ENCODE data around the gene NDNF. TPM values are rescaled to one million over a fixed set of nuclear protein-coding genes. Genes with fewer than 3 reads are reported as not detected.

The NDNF gene
- total RNA-seq, 2 experiments from 2014 or later = 0.16 TPM; not detected in 1

DNA sequence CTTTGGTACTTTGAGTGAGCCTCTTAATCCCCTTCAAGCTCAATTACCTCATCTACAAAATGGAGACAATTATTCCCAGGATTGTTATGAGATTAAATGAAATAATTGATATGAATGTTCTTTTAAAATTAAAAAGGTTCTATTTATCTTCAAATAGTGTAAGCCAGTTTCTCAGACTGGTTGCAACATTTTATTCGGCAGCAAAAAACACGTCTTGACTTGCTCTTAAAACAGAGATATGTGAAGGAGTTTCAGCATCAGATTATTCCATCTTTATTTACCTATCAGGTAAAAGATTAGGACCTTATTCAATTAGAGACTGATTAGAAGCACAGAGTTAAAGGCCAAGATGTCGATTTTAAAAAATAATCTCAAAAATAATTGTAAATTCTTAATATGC, 10.5 kb downstream of the NDNF start:
- H3K27ac Mint-ChIP-seq = no peak overlapping the region
- CTCF ChIA-PET = interaction anchor here (0.7 kb wide), 1 partner anchor 432 kb away, joined by 3 read pairs; no protein-coding TSS in a partner anchor
- ATAC-seq (no peak), DNase-seq (no peak)
- H3K27me3 Mint-ChIP-seq = peaks cover 30% of the 10 kb centered on the region
- no peaks in the 10 kb centered on the region for H3K4me1 Mint-ChIP-seq
- H3K4me3 Mint-ChIP-seq = no peak overlapping the region
- H3K9me3 Mint-ChIP-seq (ENCODE audit: low read depth) = no peaks in the 10 kb centered on the region
- no peaks in the 10 kb centered on the region for H3K36me3 Mint-ChIP-seq

DNA sequence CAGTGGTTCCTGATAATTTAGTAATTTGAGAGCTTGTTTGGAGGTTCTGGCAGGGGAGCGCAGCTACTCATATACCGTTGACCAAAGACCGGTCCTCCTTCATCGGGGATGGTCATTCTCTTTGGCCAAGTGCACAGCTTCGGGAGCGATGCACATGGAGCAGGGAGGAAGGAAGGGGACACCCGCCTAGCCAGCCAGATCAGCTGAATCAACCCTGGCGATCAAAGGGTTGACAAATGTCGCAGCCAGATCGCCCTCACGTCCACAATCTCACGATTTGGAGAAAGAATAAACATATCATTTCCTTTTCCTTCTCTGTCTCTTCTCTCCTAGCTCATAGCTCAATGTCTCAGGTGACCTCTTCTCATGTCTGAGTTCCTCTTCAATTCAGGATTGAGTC, 11.1 kb downstream of the NDNF start:
- Mint-ChIP-seq H3K27me3 (peaks cover 36% of the 10 kb centered on the region), H3K27ac (no peak overlapping the region), H3K9me3 (ENCODE audit: low read depth) (no peaks in the 10 kb centered on the region), H3K4me3 (no peak overlapping the region), H3K4me1 (no peaks in the 10 kb centered on the region), H3K36me3 (no peaks in the 10 kb centered on the region)
- CTCF ChIA-PET = interaction anchor here (1.2 kb wide), 1 partner anchor 247 kb away, joined by 4 read pairs; no protein-coding TSS in a partner anchor
- no peak for DNase-seq
- no peak for ATAC-seq

DNA sequence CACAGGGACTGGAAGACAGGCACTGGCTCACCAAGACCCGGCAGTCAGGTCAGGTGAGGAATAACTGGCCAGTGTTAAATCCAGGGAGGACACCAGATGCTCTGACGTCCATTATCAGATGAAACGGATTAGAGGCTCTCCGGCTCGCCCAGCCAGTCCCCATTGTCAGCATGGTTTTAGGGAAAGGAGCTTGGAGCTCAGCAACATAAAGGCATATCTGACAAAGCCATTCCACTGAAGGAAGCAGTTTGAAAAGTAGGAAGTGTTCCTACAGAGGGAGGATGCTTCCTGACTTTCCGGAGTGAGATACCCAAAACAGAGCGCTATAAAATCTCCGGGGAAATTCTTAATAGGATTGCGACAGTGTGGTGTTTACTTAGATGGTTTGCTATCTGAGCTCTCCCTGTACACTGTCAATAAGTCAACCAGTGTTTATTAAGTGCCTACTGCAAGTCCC, 14.8 kb downstream of the NDNF start:
- peaks cover 35% of the 10 kb centered on the region for H3K27me3 Mint-ChIP-seq
- CTCF ChIA-PET = no interaction called here

DNA sequence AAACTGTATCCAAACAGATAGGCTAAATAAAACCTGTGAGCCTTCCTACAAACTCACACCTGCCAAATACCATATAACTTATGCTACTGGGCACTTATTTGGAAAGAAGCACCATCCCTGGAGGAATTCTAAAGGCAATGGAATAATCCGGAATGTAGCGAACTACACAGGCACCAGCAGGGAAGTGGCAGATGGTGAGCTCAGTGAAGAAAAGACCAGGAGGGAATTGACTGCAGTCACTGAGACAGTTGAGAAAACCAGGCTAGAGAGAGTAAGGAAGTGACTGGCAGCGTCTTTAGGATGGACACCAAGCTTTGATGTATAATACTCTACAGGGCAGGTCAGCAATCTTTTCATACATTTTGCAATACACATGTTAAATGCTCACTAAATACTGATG, 16.3 kb downstream of the NDNF start:
- ATAC-seq (no peak), DNase-seq (no peak)
- CTCF ChIA-PET = no interaction called here
- H3K36me3 Mint-ChIP-seq = no peaks in the 10 kb centered on the region
- peaks cover 12% of the 10 kb centered on the region for H3K4me1 Mint-ChIP-seq
- H3K4me3 Mint-ChIP-seq = no peak overlapping the region
- H3K9me3 Mint-ChIP-seq (ENCODE audit: low read depth) = no peaks in the 10 kb centered on the region
- H3K27me3 Mint-ChIP-seq = peaks cover 38% of the 10 kb centered on the region
- H3K27ac Mint-ChIP-seq = no peak overlapping the region

More for the DNA sequence above, 14.8 kb downstream of the NDNF start:
- ATAC-seq (no peak), DNase-seq (no peak)
- Mint-ChIP-seq H3K4me1 (peaks cover 12% of the 10 kb centered on the region), H3K27ac (no peak overlapping the region), H3K9me3 (ENCODE audit: low read depth) (no peaks in the 10 kb centered on the region), H3K4me3 (no peak overlapping the region), H3K36me3 (no peaks in the 10 kb centered on the region)

DNA sequence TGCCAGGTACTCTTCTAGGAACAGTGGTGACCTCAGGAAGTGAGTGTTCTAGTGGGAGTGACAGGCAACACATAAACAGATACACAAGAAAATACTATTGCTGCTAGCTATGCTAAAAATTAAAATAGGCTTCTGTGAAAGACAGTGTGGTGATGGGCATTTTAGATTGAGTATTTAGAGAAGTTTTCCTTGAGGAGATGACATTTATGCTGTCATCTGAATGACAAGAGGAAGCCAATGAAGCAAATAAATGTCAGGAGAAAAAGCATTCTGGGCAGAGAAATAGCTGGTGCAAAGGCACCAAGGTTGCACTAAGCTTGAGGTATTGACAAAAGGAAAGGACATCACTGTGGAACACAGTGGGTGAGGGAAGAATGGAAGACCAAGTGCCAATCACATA, 18.0 kb downstream of the NDNF start:
- ATAC-seq (no peak), DNase-seq (no peak)
- CTCF ChIA-PET = interaction anchor here (1.0 kb wide), 1 partner anchor 803 kb away, joined by 3 read pairs; no protein-coding TSS in a partner anchor
- Mint-ChIP-seq H3K9me3 (ENCODE audit: low read depth) (no peaks in the 10 kb centered on the region), H3K27me3 (peaks cover 31% of the 10 kb centered on the region), H3K36me3 (no peaks in the 10 kb centered on the region), H3K27ac (no peak overlapping the region), H3K4me1 (peaks cover 12% of the 10 kb centered on the region), H3K4me3 (no peak overlapping the region)

DNA sequence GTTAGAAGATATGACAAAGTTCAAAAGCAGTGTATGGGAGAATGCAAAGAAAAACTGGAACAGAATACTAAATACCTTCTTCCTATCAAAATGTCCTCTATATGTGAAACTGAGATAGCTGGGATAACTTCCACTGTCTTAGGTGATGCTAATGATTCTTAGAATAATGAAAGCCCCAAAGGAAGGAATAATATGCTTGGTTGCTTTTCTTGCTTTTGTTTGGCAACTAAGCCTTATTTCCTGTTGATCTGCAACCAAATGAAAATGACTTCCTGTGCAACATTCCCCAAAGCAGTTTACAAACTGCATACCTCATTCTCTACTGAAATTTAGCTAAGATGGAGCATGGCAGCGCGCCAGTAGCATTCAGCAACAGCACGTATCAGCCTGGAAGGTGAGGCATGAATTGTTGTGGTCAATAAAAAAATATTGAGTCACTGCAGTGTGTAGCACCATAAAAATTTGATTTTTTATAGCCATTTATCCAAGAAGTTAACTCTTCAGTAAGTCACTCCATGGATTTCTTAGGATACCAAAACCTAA, 18.7 kb downstream of the NDNF start:
- DNase-seq (no peak), ATAC-seq (no peak)
- CTCF ChIA-PET = interaction anchor here (1.0 kb wide), 1 partner anchor 804 kb away, joined by 3 read pairs; no protein-coding TSS in a partner anchor
- Mint-ChIP-seq H3K27me3 (peaks cover 27% of the 10 kb centered on the region), H3K4me3 (no peak overlapping the region), H3K9me3 (ENCODE audit: low read depth) (no peaks in the 10 kb centered on the region), H3K4me1 (peaks cover 12% of the 10 kb centered on the region), H3K36me3 (no peaks in the 10 kb centered on the region), H3K27ac (no peak overlapping the region)

DNA sequence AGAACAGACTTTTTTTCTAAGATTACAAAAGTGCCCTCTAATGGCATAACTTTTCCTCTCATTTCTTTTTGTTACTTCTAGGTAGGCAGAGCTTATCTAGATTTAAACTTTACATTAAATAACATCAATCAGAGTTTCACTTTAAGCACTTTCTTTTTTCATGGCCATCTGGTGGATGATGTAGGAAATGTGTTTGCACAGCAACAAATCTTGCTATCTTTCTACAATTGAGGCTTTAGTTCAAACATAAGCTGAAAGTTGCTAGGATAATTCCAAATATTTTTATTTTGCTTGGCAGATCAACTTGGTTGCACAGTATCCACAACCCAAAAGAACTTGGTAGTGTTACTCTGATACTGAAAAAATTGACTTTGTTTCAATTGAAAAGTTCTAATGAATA, 22.0 kb downstream of the NDNF start:
- Mint-ChIP-seq H3K27ac (no peak overlapping the region), H3K4me3 (no peak overlapping the region), H3K36me3 (no peaks in the 10 kb centered on the region), H3K27me3 (peaks cover 22% of the 10 kb centered on the region), H3K9me3 (ENCODE audit: low read depth) (no peaks in the 10 kb centered on the region), H3K4me1 (peaks cover 12% of the 10 kb centered on the region)
- CTCF ChIA-PET = interaction anchor here (1.1 kb wide), 1 partner anchor 15 kb away, joined by 4 read pairs; no protein-coding TSS in a partner anchor
- ATAC-seq (no peak), DNase-seq (no peak)

DNA sequence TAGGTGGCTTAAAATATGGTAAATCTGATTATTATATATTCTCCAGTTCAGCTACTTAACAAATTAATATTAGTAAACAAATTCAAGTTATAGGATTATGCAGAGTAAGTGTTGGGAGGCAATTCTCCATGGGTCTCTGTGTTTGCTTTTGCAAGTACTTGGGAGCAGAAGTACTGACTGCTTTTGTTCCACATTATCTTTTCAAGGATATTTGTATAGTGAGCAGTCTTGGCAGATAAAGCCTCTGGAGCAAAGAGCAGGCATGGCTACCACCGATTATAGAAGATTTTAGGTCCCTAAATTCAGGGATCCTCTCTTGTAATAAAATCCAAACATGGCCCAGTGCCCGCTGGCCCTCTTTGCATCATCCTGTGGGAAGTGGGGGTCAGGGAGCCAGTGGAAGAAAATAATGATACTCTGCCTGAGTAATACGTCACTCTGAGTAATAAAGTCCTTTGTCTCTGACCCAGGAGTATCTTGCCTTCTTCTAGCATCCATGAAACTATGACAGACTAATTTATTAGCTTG, 23.2 kb downstream of the NDNF start:
- Mint-ChIP-seq H3K4me1 (peaks cover 8% of the 10 kb centered on the region), H3K27me3 (peaks cover 22% of the 10 kb centered on the region), H3K36me3 (no peaks in the 10 kb centered on the region), H3K4me3 (no peak overlapping the region), H3K27ac (no peak overlapping the region), H3K9me3 (ENCODE audit: low read depth) (no peaks in the 10 kb centered on the region)
- DNase-seq (no peak), ATAC-seq (no peak)
- CTCF ChIA-PET = no interaction called here

DNA sequence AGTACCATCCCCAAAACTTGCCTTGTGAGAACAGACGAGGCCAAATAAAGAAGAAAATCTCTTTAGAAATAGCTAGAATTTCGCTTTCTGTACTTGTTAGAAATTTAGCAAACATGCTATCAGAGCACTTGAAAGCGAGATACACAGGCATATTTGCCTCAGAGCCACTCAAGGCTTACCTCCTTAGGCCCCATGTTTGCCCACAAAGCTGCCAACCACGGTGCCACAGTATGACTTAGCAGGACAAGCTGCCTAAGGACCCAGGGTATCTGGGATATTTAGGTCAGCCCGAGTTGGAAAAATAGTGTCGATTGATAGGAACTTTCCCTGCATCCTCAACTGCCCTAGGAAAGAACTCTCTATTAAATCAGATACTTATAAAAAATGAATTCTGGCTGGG, 24.2 kb downstream of the NDNF start:
- CTCF ChIA-PET = no interaction called here
- ATAC-seq (no peak), DNase-seq (no peak)
- H3K4me3 Mint-ChIP-seq = no peak overlapping the region
- H3K27ac Mint-ChIP-seq = no peak overlapping the region
- no peaks in the 10 kb centered on the region for H3K4me1 Mint-ChIP-seq
- H3K9me3 Mint-ChIP-seq (ENCODE audit: low read depth) = no peaks in the 10 kb centered on the region
- no peaks in the 10 kb centered on the region for H3K36me3 Mint-ChIP-seq
- peaks cover 28% of the 10 kb centered on the region for H3K27me3 Mint-ChIP-seq

DNA sequence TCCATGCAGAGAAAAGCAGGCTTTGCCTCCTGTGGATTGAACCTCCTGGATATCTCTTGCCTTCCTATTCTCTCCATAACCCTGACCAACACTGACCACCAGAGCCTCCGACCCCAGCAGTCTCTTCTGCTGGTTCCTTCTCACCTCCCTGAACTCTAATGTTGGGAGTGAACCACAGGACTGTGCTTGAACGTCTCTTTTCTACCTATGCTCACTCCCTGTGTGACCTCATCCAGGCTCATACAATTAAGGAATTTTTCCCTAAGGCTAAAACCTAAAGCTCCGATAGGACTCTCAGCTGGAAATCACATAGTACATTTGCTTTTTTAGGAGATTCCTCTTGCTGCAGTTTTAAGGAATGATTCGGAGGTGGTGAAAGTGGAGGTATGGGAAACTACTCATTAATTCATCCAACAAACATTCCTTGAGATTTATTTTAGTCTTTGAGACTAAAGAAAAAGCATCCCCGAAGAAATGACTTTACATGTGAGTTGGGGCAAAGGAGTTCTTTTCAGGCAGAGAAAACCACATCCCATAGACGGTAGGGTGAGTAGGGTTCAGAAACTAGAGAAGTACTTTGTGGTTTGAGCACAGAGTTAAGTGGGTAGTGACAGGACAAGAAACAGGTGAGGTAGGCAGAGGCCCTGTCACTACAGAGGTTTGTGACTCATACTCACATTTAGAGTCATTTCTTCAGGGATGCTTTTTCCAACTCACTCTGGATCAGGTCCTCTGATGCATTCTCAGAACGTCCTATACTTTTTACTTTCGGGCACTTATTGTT, 30.8 kb downstream of the NDNF start:
- ATAC-seq (peak; percentile 97), DNase-seq (peak; percentile 66)
- Mint-ChIP-seq H3K27ac (no peak overlapping the region), H3K27me3 (peaks cover 23% of the 10 kb centered on the region), H3K9me3 (ENCODE audit: low read depth) (no peaks in the 10 kb centered on the region), H3K36me3 (no peaks in the 10 kb centered on the region), H3K4me3 (no peak overlapping the region), H3K4me1 (peaks cover 14% of the 10 kb centered on the region)
- CTCF ChIA-PET = no interaction called here

DNA sequence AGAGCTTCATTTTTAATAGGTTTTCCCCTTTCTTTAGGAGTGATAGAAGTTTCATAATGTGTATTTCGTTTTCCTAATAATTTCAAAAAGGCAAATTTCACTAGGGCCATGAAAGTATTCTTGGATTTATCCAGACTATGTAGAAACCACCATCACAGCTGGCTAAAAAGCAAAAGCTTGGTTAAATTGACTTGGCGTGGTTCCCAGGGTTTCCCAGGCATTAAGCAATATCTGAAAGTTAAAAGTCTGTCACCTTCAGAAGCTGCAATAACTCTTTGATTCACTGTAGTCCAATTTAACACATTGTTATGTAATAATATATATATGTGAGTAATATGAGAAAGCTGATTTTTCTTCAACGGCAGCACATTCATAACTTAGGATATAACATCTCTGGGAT, 38.3 kb downstream of the NDNF start:
- Mint-ChIP-seq H3K27ac (no peak overlapping the region), H3K4me1 (no peaks in the 10 kb centered on the region), H3K4me3 (no peak overlapping the region), H3K27me3 (peaks cover 8% of the 10 kb centered on the region), H3K36me3 (no peaks in the 10 kb centered on the region), H3K9me3 (ENCODE audit: low read depth) (no peaks in the 10 kb centered on the region)
- ATAC-seq (no peak), DNase-seq (no peak)
- CTCF ChIA-PET = no interaction called here

DNA sequence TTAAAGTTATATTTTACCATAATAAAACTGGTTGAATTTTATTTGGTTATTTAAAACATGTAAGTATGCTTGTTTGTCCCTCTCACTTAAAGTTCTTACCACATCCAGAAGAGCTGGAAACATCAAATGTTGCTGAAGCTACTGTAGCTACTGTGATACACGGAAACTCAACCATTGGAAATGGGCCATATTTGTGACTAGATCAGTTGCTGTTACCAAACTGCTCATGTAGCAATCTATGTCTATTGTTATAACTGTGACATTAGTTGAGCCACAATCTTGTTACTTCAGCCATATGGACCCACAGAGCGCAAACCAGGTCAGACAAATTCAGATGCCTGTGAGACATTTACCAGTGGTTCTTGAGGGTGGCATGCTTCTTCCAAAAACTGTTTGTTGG, 41.6 kb downstream of the NDNF start:
- no peak overlapping the region for H3K27ac Mint-ChIP-seq
- no peaks in the 10 kb centered on the region for H3K9me3 Mint-ChIP-seq (ENCODE audit: low read depth)
- DNase-seq (no peak), ATAC-seq (no peak)
- H3K4me3 Mint-ChIP-seq = no peak overlapping the region
- CTCF ChIA-PET = no interaction called here
- no peaks in the 10 kb centered on the region for H3K36me3 Mint-ChIP-seq
- H3K4me1 Mint-ChIP-seq = no peaks in the 10 kb centered on the region
- H3K27me3 Mint-ChIP-seq = peaks cover 10% of the 10 kb centered on the region

DNA sequence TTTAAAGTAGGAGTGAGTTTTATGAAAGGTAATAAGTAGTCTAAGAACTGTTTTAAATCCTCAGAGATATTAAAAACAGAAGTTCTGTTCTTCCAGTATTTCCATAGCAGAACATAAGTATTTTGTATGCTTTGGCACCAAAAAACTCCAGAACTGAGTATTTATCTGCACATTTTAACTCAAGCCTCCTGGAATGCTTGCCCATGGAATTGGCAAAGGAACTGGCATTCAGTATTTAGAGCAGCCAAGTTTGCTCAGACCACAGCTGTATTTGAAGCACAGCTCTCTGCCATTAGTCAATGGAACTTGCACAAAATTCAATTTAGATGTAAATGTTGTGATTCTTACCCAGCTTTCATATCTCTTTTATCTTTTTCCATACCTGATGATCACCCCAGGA, 42.2 kb downstream of the NDNF start:
- Mint-ChIP-seq H3K4me1 (no peaks in the 10 kb centered on the region), H3K9me3 (ENCODE audit: low read depth) (no peaks in the 10 kb centered on the region), H3K27me3 (peaks cover 11% of the 10 kb centered on the region), H3K36me3 (no peaks in the 10 kb centered on the region), H3K27ac (no peak overlapping the region), H3K4me3 (no peak overlapping the region)
- CTCF ChIA-PET = no interaction called here
- DNase-seq = no peak
- ATAC-seq = no peak

DNA sequence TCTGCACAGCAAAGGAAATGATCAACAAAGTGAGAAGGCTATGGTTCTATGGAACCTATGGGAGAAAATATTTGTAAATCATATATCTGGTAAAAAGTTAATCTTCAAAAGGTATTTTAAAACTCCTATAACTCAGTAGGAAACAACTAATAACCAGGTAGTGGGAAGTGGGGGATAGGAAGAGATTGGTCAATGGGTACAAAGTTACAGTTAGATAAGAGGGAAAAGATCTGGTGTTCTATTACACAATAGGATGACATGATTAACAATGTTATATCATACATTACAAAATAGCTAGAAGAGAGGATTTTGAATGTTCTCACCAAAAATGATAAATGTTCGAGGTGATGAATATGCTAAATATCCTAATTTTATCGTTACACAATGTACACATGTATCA, 46.3 kb downstream of the NDNF start:
- H3K4me1 Mint-ChIP-seq = no peaks in the 10 kb centered on the region

More for the DNA sequence above, 46.3 kb downstream of the NDNF start:
- CTCF ChIA-PET = no interaction called here
- no peaks in the 10 kb centered on the region for H3K36me3 Mint-ChIP-seq
- no peak overlapping the region for H3K27ac Mint-ChIP-seq
- H3K9me3 Mint-ChIP-seq (ENCODE audit: low read depth) = no peaks in the 10 kb centered on the region
- H3K4me3 Mint-ChIP-seq = no peak overlapping the region
- H3K27me3 Mint-ChIP-seq = peaks cover 10% of the 10 kb centered on the region
- ATAC-seq (no peak), DNase-seq (no peak)

All from activated CD8-positive, alpha-beta memory T cell treated with anti-CD3 and anti-CD28 coated beads, Interleukin-2, amount 10 ng/mL, durations not matched to agents 7 days and 5 days (primary cell).